ENCODE data around the gene ATG14. TPM values are rescaled to one million over a fixed set of nuclear protein-coding genes. Genes with fewer than 3 reads are reported as not detected.

ATG14 gene
- total RNA-seq, 1 donor from 2014 or later = 11.4 TPM

DNA sequence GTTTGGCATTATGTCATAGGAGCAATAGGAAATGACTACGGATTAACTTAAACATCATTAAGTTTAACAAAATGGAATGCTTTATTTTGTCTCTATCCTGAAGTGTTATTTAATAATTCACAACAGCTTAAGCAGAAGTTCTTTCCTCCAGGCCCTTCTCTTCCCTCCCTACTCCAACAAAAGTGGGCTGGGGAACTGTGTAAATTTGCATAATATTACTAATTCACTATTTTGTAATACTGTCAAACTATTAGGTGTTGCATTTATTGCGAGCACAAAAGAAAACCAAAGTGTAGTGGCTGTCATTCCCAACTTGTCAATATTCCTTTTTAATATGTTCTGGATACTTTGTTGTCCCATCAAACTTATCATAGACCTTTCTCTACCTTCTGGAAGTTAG lies 69.8 kb downstream of the ATG14 start:
- H3K36me3 Mint-ChIP-seq = no peaks in the 10 kb centered on the region
- H3K4me3 Mint-ChIP-seq = no peak overlapping the region
- TF ChIP-seq, protein P1, sequence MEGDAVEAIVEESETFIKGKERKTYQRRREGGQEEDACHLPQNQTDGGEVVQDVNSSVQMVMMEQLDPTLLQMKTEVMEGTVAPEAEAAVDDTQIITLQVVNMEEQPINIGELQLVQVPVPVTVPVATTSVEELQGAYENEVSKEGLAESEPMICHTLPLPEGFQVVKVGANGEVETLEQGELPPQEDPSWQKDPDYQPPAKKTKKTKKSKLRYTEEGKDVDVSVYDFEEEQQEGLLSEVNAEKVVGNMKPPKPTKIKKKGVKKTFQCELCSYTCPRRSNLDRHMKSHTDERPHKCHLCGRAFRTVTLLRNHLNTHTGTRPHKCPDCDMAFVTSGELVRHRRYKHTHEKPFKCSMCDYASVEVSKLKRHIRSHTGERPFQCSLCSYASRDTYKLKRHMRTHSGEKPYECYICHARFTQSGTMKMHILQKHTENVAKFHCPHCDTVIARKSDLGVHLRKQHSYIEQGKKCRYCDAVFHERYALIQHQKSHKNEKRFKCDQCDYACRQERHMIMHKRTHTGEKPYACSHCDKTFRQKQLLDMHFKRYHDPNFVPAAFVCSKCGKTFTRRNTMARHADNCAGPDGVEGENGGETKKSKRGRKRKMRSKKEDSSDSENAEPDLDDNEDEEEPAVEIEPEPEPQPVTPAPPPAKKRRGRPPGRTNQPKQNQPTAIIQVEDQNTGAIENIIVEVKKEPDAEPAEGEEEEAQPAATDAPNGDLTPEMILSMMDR (conservative IDR thresholded peaks at IDR 0.05) = no peak
- H3K9me3 Mint-ChIP-seq = no peaks in the 10 kb centered on the region
- H3K27ac Mint-ChIP-seq = no peak overlapping the region
- H3K27me3 Mint-ChIP-seq = no peaks in the 10 kb centered on the region
- DNase-seq (ENCODE audit: extremely low spot score, unreplicated experiment) = no peak
- H3K4me1 Mint-ChIP-seq (ENCODE audit: unreplicated experiment) = peaks cover 32% of the 10 kb centered on the region

DNA sequence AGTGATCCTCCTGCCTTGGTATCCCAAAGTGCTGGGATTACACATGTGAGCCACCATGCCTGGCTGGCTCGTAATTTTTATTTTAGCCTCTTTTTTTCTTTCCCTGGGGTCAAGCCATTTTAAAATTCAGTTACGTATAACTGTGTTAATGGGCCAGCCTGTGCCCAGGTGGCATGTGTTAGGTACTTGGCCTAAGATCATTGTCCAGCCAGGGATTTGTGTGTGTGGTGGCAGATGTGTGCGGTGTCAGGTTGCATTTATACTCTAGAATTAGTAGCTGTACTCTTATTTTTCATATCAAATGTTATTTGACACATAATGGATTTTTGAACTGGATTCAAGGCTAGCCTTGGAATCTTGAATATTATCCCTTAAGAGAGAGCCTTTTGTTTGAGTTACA lies 71.1 kb downstream of the ATG14 start:
- peak overlapping the region; percentile 60 for H3K27ac Mint-ChIP-seq
- peaks cover 38% of the 10 kb centered on the region for H3K4me1 Mint-ChIP-seq (ENCODE audit: unreplicated experiment)
- no peak for DNase-seq (ENCODE audit: extremely low spot score, unreplicated experiment)
- no peaks in the 10 kb centered on the region for H3K9me3 Mint-ChIP-seq
- no peaks in the 10 kb centered on the region for H3K27me3 Mint-ChIP-seq
- TF ChIP-seq, protein P1 (conservative IDR thresholded peaks at IDR 0.05) = no peak
- H3K4me3 Mint-ChIP-seq = no peak overlapping the region
- no peaks in the 10 kb centered on the region for H3K36me3 Mint-ChIP-seq

DNA sequence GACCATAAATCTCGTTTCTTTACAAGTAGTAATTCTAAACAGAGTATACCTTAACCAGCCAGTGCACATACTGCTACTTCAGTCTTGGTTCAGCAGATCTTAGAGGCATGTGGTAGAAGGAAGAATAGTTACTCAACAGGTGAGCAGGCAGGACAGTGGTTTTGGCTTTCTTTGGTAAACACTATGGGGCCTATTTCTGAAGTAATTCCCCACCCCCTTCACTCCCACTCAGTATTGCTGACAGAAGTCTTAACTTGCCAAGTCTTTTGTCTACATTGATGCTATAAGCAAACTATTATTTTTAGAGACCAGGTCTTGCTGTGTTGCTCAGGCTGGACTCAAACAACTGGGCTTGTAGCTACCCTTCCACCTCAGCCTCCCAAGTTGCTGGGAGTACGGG lies 71.9 kb downstream of the ATG14 start:
- Mint-ChIP-seq H3K4me3 (no peak overlapping the region), H3K27me3 (no peaks in the 10 kb centered on the region), H3K27ac (peak overlapping the region; percentile 52), H3K4me1 (ENCODE audit: unreplicated experiment) (peaks cover 44% of the 10 kb centered on the region), H3K36me3 (no peaks in the 10 kb centered on the region), H3K9me3 (no peaks in the 10 kb centered on the region)
- no peak for DNase-seq (ENCODE audit: extremely low spot score, unreplicated experiment)
- TF ChIP-seq, protein P1 (conservative IDR thresholded peaks at IDR 0.05) = no peak

DNA sequence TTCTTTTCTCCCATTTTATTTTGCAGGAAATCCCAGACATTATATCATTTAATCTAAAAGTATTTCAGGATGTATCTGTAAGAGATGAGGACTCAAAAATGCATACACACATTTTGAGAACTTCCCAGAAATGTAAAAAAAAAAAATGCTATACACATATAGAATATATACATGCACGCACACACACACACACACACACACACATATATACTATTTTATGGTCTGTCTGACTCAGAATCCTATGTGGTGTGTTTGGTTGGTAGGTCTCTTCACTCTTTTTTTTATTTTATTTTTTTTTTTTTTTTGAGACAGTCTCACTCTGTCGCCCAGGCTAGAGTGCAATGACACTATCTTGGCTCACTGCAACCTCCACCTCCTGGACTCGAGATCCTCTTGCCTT lies 74.9 kb downstream of the ATG14 start:
- H3K36me3 Mint-ChIP-seq = no peaks in the 10 kb centered on the region
- TF ChIP-seq, protein P1 (conservative IDR thresholded peaks at IDR 0.05) = no peak
- H3K4me3 Mint-ChIP-seq = no peak overlapping the region
- no peak for DNase-seq (ENCODE audit: extremely low spot score, unreplicated experiment)
- peak overlapping the region; percentile 82 for H3K27ac Mint-ChIP-seq
- H3K27me3 Mint-ChIP-seq = no peaks in the 10 kb centered on the region
- H3K9me3 Mint-ChIP-seq = no peaks in the 10 kb centered on the region
- H3K4me1 Mint-ChIP-seq (ENCODE audit: unreplicated experiment) = peaks cover 48% of the 10 kb centered on the region

DNA sequence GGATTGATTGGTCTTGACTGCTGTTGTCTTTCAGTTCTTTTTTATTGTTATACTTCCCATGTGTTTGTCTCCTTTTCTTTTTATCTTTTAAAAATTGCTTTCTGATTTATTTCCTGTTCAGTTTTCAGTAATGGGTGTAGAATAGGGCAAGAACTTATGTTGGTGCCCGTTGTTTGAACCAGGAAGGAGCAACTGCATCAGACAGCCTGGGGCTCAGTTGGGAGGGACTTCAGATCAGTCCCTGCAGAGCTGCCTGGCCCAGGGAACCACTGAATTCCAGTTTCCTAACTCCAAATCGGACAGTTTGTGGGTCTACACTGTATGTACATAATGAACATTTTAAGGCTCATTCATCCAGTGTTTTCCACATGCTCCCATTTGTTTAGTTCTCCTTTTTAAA lies 75.5 kb downstream of the ATG14 start:
- Mint-ChIP-seq H3K4me3 (peak overlapping the region; percentile 41), H3K27ac (peak overlapping the region; percentile 82), H3K4me1 (ENCODE audit: unreplicated experiment) (peaks cover 48% of the 10 kb centered on the region), H3K9me3 (no peaks in the 10 kb centered on the region), H3K36me3 (no peaks in the 10 kb centered on the region), H3K27me3 (no peaks in the 10 kb centered on the region)
- TF ChIP-seq, protein P1 (conservative IDR thresholded peaks at IDR 0.05) = no peak
- DNase-seq (ENCODE audit: extremely low spot score, unreplicated experiment) = no peak
